GM06990 (cell line): ENCODE results near the gene DNAI1.

Experiments
- DNase-seq: peaks from one replicate; pipeline ENCODE4 v3.0.0-alpha.2; 2011; ENCODE audit not compliant: insufficient read length; ENCODE audit errors: extremely low read depth
- H3K27me3 ChIP-seq: replicated peaks from 2 replicates; pipeline ENCODE4 v1.6.0; 2011; ENCODE audit warnings: low read length; ENCODE audit not compliant: control insufficient read depth, insufficient read depth
- H3K36me3 ChIP-seq: 2 replicates; pipeline ENCODE4 v1.5.1; 2011; ENCODE audit warnings: low read length; ENCODE audit not compliant: control insufficient read depth, insufficient read depth
- H3K4me3 ChIP-seq: replicated peaks from 2 replicates; pipeline ENCODE4 v1.5.1; 2011; ENCODE audit warnings: low read depth, mild to moderate bottlenecking, control low read depth, low read length
- CTCF ChIP-seq: IDR thresholded peaks from 2 replicates; pipeline ENCODE4 v1.5.1; 2011; ENCODE audit warnings: low read length, control low read depth, mild to moderate bottlenecking, inconsistent platforms; ENCODE audit not compliant: insufficient read depth, poor library complexity, severe bottlenecking

Gene DNAI1

GRCh38 chr9:34443976-34444375, 14.6 kb upstream of the DNAI1 start:
- Histone ChIP-seq H3K27me3 (peaks cover 3% of the 10 kb centered on the region; the same call in 1 of the 2 replicates), H3K4me3 (no peak overlapping the region), H3K36me3 (no peaks in the 10 kb centered on the region)
- no peak for TF ChIP-seq CTCF
- no peak for DNase-seq

GRCh38 chr9:34446468-34446891, 12.1 kb upstream of the DNAI1 start:
- TF ChIP-seq CTCF = no peak
- H3K4me3 ChIP-seq = no peak overlapping the region
- H3K27me3 ChIP-seq = peaks cover 3% of the 10 kb centered on the region; the same call in 1 of the 2 replicates
- H3K36me3 ChIP-seq = no peaks in the 10 kb centered on the region
- DNase-seq = no peak

GRCh38 chr9:34446951-34447350, 11.7 kb upstream of the DNAI1 start:
- no peak for TF ChIP-seq CTCF
- H3K36me3 ChIP-seq = no peaks in the 10 kb centered on the region
- H3K4me3 ChIP-seq = no peak overlapping the region
- peaks cover 3% of the 10 kb centered on the region; the same call in 1 of the 2 replicates for H3K27me3 ChIP-seq
- DNase-seq = no peak

- DNase-seq = no peak
- Histone ChIP-seq H3K4me3 (no peak overlapping the region), H3K27me3 (no peaks in the 10 kb centered on the region; the same call in none of the 2 replicates), H3K36me3 (no peaks in the 10 kb centered on the region)
- no peak for TF ChIP-seq CTCF
These were observed 8.0 kb upstream of the DNAI1 start for GRCh38 chr9:34450644-34451043.

GRCh38 chr9:34451135-34451534, 7.5 kb upstream of the DNAI1 start:
- no peak for TF ChIP-seq CTCF
- Histone ChIP-seq H3K27me3 (no peaks in the 10 kb centered on the region; the same call in none of the 2 replicates), H3K36me3 (no peaks in the 10 kb centered on the region), H3K4me3 (no peak overlapping the region)
- DNase-seq = no peak

- no peaks in the 10 kb centered on the region for H3K36me3 ChIP-seq
- no peak for TF ChIP-seq CTCF
- DNase-seq = peak; percentile 10
These were observed 7.1 kb upstream of the DNAI1 start for GRCh38 chr9:34451545-34451944.

More at GRCh38 chr9:34451545-34451944, 7.1 kb upstream of the DNAI1 start:
- H3K27me3 ChIP-seq = no peaks in the 10 kb centered on the region; the same call in none of the 2 replicates
- H3K4me3 ChIP-seq = no peak overlapping the region
